Measurements from ENCODE around the gene UQCR11.

DNA sequence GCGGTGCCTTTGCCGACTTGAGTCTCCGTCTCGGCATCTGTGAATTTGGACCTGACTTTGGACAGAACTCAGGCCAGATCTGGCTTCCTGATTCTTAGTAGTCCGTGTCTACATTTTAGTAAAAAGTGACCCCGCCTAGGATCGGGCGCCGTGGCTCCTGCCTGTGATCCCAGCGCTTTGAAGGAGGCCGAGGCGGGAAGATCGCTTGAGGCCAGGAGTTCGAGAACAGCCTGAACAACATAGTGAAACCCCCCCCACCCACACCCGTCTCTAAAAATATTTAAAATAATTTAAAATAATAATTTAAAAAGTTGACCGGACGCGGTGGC, 48.0 kb upstream of the UQCR11 start:
- TF ChIP-seq, protein P1, sequence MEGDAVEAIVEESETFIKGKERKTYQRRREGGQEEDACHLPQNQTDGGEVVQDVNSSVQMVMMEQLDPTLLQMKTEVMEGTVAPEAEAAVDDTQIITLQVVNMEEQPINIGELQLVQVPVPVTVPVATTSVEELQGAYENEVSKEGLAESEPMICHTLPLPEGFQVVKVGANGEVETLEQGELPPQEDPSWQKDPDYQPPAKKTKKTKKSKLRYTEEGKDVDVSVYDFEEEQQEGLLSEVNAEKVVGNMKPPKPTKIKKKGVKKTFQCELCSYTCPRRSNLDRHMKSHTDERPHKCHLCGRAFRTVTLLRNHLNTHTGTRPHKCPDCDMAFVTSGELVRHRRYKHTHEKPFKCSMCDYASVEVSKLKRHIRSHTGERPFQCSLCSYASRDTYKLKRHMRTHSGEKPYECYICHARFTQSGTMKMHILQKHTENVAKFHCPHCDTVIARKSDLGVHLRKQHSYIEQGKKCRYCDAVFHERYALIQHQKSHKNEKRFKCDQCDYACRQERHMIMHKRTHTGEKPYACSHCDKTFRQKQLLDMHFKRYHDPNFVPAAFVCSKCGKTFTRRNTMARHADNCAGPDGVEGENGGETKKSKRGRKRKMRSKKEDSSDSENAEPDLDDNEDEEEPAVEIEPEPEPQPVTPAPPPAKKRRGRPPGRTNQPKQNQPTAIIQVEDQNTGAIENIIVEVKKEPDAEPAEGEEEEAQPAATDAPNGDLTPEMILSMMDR (conservative IDR thresholded peaks at IDR 0.05; ENCODE audit: low read length): no peak
- no peak for TF ChIP-seq EZH2phosphoT487 (IDR thresholded peaks at IDR 0.05; ENCODE audit: borderline replicate concordance, low read depth, low read length)
